Cardiac fibroblast (primary cell): ENCODE data around the gene NKPD1.
A peak's percentile ranks its signal among the peaks of the same experiment; 100 is the strongest.

Experiments used
- DNase-seq, 2 donors: peaks; one replicate each; pipeline versions ENCODE4 v3.0.0 to v3.0.0-alpha.2; 2010; ENCODE audit warnings: low read depth in 2 of 2
- H3K4me3 ChIP-seq, 2 donors: replicated peaks in 1 of 2; 1 replicate in 1 of 2; 2 replicates in 1 of 2; pipeline ENCODE4 v1.5.1; 2011; ENCODE audit warnings: low read depth in 2 of 2, low read length in 2 of 2, mild to moderate bottlenecking in 2 of 2, moderate library complexity in 1 of 2
- CTCF ChIP-seq: IDR thresholded peaks from one replicate; pipeline ENCODE4 v1.5.1; 2011; ENCODE audit warnings: low read depth, mild to moderate bottlenecking, low read length, inconsistent platforms

NKPD1 gene

GRCh38 chr19:45154064-45154827, 6.5 kb downstream of the NKPD1 start:
- peak overlapping the region; percentile 2 to 18 for H3K4me3 ChIP-seq
- TF ChIP-seq CTCF, result peak; percentile 14
- peak; percentile 89 for DNase-seq

- TF ChIP-seq CTCF, result no peak
- peak; percentile 34 to 61 for DNase-seq
- H3K4me3 ChIP-seq, result peak overlapping the region; percentile 2 to 18
Observed at GRCh38 chr19:45153339-45154063, 7.3 kb downstream of the NKPD1 start.

GRCh38 chr19:45152504-45153338, 8.1 kb downstream of the NKPD1 start:
- peak; percentile 54 to 66 for DNase-seq
- H3K4me3 ChIP-seq, result peak overlapping the region; percentile 11 to 28
- TF ChIP-seq CTCF, result no peak

- no peak for TF ChIP-seq CTCF
- DNase-seq, result no peak
- peak overlapping the region in 1 of 2 donors; percentile 28 for H3K4me3 ChIP-seq
Observed at GRCh38 chr19:45151821-45152503, 8.8 kb downstream of the NKPD1 start.

GRCh38 chr19:45151320-45151719, 9.5 kb downstream of the NKPD1 start:
- H3K4me3 ChIP-seq, result no peak overlapping the region
- TF ChIP-seq CTCF, result no peak
- no peak for DNase-seq

- no peak for TF ChIP-seq CTCF
- H3K4me3 ChIP-seq, result no peak overlapping the region
- no peak for DNase-seq
Observed at GRCh38 chr19:45150751-45151281, 10.0 kb downstream of the NKPD1 start.
